GM12878 (cell line): ENCODE results near the gene IQGAP3.

Experiments
- CHD2 ChIP-seq: IDR thresholded peaks from 2 replicates; pipeline ENCODE4 v1.6.1; 2011; ENCODE audit warnings: low read depth, low read length, improper control_type of control experiment, borderline replicate concordance
- EZH2 ChIP-seq: IDR thresholded peaks from 2 replicates; pipeline ENCODE4 v1.6.1; 2012; ENCODE audit warnings: low read depth, mild to moderate bottlenecking, control low read depth, inconsistent platforms, low read length, borderline replicate concordance; ENCODE audit not compliant: control insufficient read depth
- MTA3 ChIP-seq: IDR thresholded peaks from 2 replicates; pipeline ENCODE4 v1.6.1; 2012; ENCODE audit warnings: low read length, inconsistent platforms, borderline replicate concordance
- TF ChIP-seq, protein P1 (sequence below), 3 experiments: IDR thresholded peaks in 2 of 3; conservative IDR thresholded peaks in 1 of 3; 2 replicates each; pipeline ENCODE4 v1.5.1; 2011; ENCODE audit warnings: low read depth in 3 of 3, low read length in 3 of 3, mild to moderate bottlenecking in 3 of 3, control low read depth in 2 of 3, moderate library complexity in 2 of 3, inconsistent platforms in 1 of 3, mixed read lengths in 1 of 3; ENCODE audit not compliant: control insufficient read depth in 2 of 3, insufficient read depth in 1 of 3; ENCODE audit errors: extremely low read depth in 1 of 3

DNA sequence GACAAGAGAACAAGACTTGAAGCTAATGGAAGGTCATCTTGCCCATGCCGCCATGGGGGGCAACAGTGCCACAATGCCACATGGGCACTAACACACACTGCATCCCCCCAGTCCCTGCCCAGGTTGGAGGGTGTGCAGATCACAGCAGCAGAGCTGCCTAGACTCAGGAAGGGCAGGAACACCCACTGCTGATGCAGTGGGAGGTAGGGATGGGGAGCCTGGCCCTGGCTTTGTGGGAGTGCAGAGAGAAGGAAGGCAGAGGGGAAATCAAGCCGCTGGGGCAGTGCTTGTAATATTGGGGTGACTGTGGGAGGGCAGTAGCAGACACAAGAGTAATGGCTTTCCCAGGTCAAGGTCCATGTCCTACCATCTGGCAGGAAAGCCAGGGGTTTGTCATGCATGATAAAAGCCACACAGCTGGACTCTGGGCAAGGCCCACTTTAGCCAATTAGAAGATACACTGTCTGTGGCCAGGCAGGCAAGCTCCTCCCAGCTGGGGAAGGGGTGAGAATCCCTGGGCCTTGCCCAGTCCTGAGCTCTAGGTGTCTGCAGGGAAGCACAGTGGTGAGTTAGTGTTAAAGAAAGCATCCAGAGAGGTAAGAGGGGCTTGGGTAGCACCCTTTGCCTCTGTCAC is 46.4 kb downstream of the IQGAP3 start:
- TF ChIP-seq CHD2 (no peak), MTA3 (no peak), EZH2 (no peak)
- TF ChIP-seq, protein P1, sequence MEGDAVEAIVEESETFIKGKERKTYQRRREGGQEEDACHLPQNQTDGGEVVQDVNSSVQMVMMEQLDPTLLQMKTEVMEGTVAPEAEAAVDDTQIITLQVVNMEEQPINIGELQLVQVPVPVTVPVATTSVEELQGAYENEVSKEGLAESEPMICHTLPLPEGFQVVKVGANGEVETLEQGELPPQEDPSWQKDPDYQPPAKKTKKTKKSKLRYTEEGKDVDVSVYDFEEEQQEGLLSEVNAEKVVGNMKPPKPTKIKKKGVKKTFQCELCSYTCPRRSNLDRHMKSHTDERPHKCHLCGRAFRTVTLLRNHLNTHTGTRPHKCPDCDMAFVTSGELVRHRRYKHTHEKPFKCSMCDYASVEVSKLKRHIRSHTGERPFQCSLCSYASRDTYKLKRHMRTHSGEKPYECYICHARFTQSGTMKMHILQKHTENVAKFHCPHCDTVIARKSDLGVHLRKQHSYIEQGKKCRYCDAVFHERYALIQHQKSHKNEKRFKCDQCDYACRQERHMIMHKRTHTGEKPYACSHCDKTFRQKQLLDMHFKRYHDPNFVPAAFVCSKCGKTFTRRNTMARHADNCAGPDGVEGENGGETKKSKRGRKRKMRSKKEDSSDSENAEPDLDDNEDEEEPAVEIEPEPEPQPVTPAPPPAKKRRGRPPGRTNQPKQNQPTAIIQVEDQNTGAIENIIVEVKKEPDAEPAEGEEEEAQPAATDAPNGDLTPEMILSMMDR (IDR thresholded peaks at IDR 0.05 in 2 of 3, conservative IDR thresholded peaks at IDR 0.05 in 1 of 3; ENCODE audit: control insufficient read depth in 2 of 3, extremely low read depth in 1 of 3, insufficient read depth in 1 of 3, low read depth in 3 of 3, low read length in 3 of 3): no peak
